Upper lobe of left lung (tissue), 4 donors: ENCODE measurements around the gene PJA1.

Experiments used
- CTCF ChIP-seq, 6 experiments: fragments of 450-650 bp in 4 of 6; fragments of 200-600 bp in 2 of 6; sonication (generic) in 2 of 6; IDR thresholded peaks; one replicate each; pipeline ENCODE4 v1.5.1; 2016 to 2019; ENCODE audit warnings: antibody characterized with exemption in 6 of 6
- EP300 ChIP-seq, 4 donors: sonication (generic); formaldehyde crosslinking; IDR thresholded peaks; one replicate each; pipeline ENCODE4 v1.5.1; 2017; ENCODE audit warnings: antibody characterized with exemption in 4 of 4, control low read depth in 2 of 4
- POLR2A ChIP-seq, 4 donors: fragments of 450-650 bp; IDR thresholded peaks; one replicate each; pipeline ENCODE4 v1.5.1; 2016 to 2017; ENCODE audit warnings: antibody characterized with exemption in 4 of 4, mild to moderate bottlenecking in 2 of 4

DNA sequence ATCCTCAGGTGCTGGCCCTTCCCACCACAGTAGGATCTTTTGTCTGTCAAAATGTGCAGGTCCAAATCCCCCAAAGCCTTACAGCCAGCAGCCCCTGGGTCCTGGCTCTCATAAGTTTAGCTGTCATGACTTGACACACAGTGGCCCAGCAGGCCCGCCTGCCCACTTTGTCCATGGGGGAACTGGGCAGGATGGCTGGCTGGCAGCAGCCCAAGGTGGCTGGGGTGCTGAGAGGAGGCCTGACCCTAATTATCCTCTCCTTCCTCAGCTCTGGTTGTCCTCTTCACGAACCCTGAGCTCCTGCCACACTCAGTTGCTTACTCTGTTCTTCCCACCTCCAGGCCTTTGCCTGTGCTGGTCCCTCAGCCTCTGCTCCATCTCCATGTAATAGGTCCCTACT lies 46.4 kb upstream of the PJA1 start:
- TF ChIP-seq EP300 (IDR thresholded peaks at IDR 0.05), result no peak
- TF ChIP-seq CTCF (IDR thresholded peaks at IDR 0.05), result no peak
- TF ChIP-seq POLR2A (IDR thresholded peaks at IDR 0.05), result no peak
